Spleen (tissue), 7 donors: ENCODE measurements around the gene NCAPH2.
A peak's percentile ranks its signal among the peaks of the same experiment; 100 is the strongest.

ENCODE experiments used
- CTCF ChIP-seq, 11 experiments: fragments of 200-600 bp in 7 of 11; fragments of 450-650 bp in 4 of 11; sonication (generic) in 4 of 11; IDR thresholded peaks in 8 of 11; conservative IDR thresholded peaks in 3 of 11; 1 replicate in 7 of 11; 2 replicates in 4 of 11; pipeline versions ENCODE4 v1.4.0 to v1.8.0; 2016 to 2021; ENCODE audit warnings: antibody characterized with exemption in 11 of 11, inconsistent platforms in 4 of 11, mild to moderate bottlenecking in 1 of 11
- POLR2AphosphoS5 ChIP-seq, 3 donors: sonication (generic); formaldehyde crosslinking; IDR thresholded peaks; one replicate each; pipeline ENCODE4 v1.5.1; 2017; ENCODE audit warnings: antibody characterized with exemption in 3 of 3
- donor health status: DM: no; HTN: no; CAD: no; lungs with moderate emphysema.
- donor health status: DM: no; HTN: no; CAD: no.
- donor health status: DM: no; HTN: no; CAD: no.

DNA sequence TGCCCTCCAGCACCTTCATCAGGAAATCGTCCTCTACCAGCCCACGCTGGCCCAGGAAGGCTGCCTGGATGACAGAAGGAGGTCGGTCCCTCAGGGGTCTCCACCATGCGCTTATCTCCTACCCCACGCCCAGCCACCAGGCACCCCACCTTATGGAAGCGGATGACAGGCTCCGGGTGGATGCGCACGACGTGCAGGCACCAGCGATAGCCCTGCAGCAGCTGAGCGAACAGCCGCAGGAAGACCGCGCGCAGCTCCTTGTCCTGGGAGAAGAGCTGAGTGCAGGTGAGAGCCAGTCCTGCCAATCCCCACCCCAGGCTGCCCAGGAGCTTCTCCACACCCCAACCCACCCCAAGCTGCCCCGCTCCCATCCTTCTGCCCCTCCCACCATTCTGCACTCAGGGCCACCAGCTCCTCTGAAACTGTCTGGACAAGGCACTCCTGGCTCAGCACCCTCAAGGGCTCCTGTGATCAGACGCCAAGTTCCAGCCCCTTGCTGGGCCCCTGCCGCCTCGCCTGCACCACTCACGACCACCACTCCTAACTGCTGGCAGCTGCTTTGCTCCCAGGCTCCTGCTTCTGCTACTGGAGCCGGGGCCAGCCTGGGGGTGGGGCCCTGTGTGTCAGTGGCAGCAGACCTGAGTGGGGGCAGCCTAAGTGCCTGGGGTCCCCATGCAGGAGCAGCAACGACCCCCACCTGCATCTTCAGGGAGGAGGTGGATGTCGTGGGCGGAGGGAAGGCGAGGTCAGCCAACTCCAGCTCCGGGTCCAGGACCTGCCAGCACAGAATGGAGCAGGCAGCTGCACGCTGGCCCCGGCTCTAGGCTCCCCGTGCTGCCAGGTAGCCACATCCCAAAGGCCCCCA is 42.7 kb upstream of the NCAPH2 start:
- TF ChIP-seq CTCF (IDR thresholded peaks at IDR 0.05 in 8 of 11, conservative IDR thresholded peaks at IDR 0.05 in 3 of 11) (no peak), POLR2AphosphoS5 (IDR thresholded peaks at IDR 0.05) (peak in 1 of 3 donors; percentile 17)
